Body of pancreas (tissue), 4 donors: ENCODE measurements around the gene CSKMT. TPM values are rescaled to one million over a fixed set of nuclear protein-coding genes. Genes with fewer than 3 reads are reported as not detected.
A peak's percentile ranks its signal among the peaks of the same experiment; 100 is the strongest.
"Not testable (repeated sequence)": the region's sequence is repeated elsewhere in the genome, so short reads cannot be mapped to it uniquely, and the experiment has no call there.

Experiments used
- ATAC-seq: fragments of 150-250 bp; one replicate; pipeline ENCODE4 v1.9.1; 2016
- DNase-seq, 4 donors: peaks; one replicate each; pipeline ENCODE4 v3.0.0-alpha.2; 2019
- H3K27ac ChIP-seq, 4 donors: fragments of 200-600 bp; sonication (generic); 1 replicate in 3 of 4; 2 replicates in 1 of 4; pipeline versions ENCODE4 v1.5.1 to v1.6.1; 2016 to 2019; ENCODE audit warnings: mild to moderate bottlenecking in 1 of 4, mixed read lengths in 1 of 4, moderate library complexity in 1 of 4
- H3K27me3 ChIP-seq, 2 donors: fragments of 200-600 bp; sonication (generic); one replicate each; pipeline ENCODE4 v1.6.0; 2016; ENCODE audit warnings: mild to moderate bottlenecking in 1 of 2
- H3K36me3 ChIP-seq, 2 donors: fragments of 200-600 bp; sonication (generic); replicated peaks in 1 of 2; 2 replicates each; pipeline ENCODE4 v1.5.1; 2016; ENCODE audit warnings: low read depth in 2 of 2; ENCODE audit not compliant: insufficient read depth in 1 of 2
- H3K4me1 ChIP-seq: fragments of 200-600 bp; sonication (generic); one replicate; pipeline ENCODE4 v1.6.0; 2016
- H3K4me3 ChIP-seq, 2 donors: fragments of 200-600 bp; sonication (generic); 1 replicate in 1 of 2; 2 replicates in 1 of 2; pipeline ENCODE4 v1.5.1; 2016 to 2019
- H3K9me3 ChIP-seq, 3 donors: fragments of 200-600 bp; sonication (generic); 1 replicate in 2 of 3; 2 replicates in 1 of 3; pipeline ENCODE4 v1.5.1; 2016
- CTCF ChIP-seq, 7 experiments: fragments of 450-650 bp in 4 of 7; fragments of 200-600 bp in 3 of 7; sonication (generic) in 3 of 7; IDR thresholded peaks; one replicate each; pipeline ENCODE4 v1.5.1; 2016 to 2019; ENCODE audit warnings: antibody characterized with exemption in 7 of 7
- POLR2A ChIP-seq, 3 donors: fragments of 450-650 bp; IDR thresholded peaks; one replicate each; pipeline ENCODE4 v1.6.1; 2016; ENCODE audit warnings: antibody characterized with exemption in 3 of 3, mild to moderate bottlenecking in 2 of 3
- WGBS, 2 donors: methylation state at CpG; one replicate each; pipeline ENCODE4 v1.1.5; 2017; 5-methylcytosine and 5-hydroxymethylcytosine counted together
- intact Hi-C: fragments of 100-400 bp; cut with DNase I; formaldehyde crosslinking; loops from one replicate; pipeline ENCODE4 v1.15.1; 2023
- total RNA-seq, 2 donors: library from RNA; depleted of rRNA; stranded (reverse); fragments of >200 nt; gene quantifications; one replicate each; pipeline ENCODE4 v1.1.0, GENCODE V29; 2016

CSKMT gene
- total RNA-seq, 2 donors from 2014 or later: 5.4 to 110 TPM

- DNase-seq (no peak), ATAC-seq (no peak)
- Histone ChIP-seq H3K36me3 (peaks cover 0 to 7% of the 10 kb centered on the region in 2 donors), H3K27ac (peak overlapping the region in 1 of 4 donors; percentile 92), H3K4me1 (peaks cover 48% of the 10 kb centered on the region), H3K27me3 (no peaks in the 10 kb centered on the region), H3K9me3 (no peaks in the 10 kb centered on the region), H3K4me3 (no peak overlapping the region)
- WGBS, 2 donors: 91 to 94% methylated on average over 10 to 21 of the region's 24 CpGs
- intact Hi-C loops: no loop called here
- TF ChIP-seq POLR2A (IDR thresholded peaks at IDR 0.05) (no peak), CTCF (IDR thresholded peaks at IDR 0.05) (no peak)
These were observed 16.7 kb upstream of the CSKMT start for GRCh38 chr11:62648185-62648966.

DNA sequence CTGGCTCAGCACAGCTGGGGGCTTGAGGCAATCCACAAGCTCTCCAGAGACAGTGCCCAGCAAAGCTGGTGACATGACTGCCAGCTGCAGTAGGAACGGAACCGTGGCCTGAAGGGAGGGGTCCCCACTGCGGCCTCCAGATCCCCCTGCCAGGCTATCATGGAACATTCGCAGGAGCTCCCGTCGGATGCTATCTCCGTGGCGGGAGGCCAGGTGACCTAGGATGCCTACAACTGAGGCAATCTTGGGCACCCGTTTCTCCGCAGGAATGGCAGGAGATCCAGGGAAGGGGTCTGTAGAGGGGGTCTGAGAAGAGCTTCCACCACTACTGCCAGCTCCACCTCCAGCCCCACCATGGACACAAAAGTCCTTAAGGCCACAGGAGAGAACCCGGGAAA is 16.1 kb upstream of the CSKMT start:
- TF ChIP-seq CTCF (IDR thresholded peaks at IDR 0.05): no peak
- TF ChIP-seq POLR2A (IDR thresholded peaks at IDR 0.05): no peak
- Histone ChIP-seq H3K27me3 (no peaks in the 10 kb centered on the region), H3K4me3 (no peak overlapping the region), H3K4me1 (peaks cover 48% of the 10 kb centered on the region), H3K9me3 (no peaks in the 10 kb centered on the region), H3K36me3 (peaks cover 0 to 7% of the 10 kb centered on the region in 2 donors), H3K27ac (no peak overlapping the region)
- intact Hi-C loops: no loop called here
- 90 to 100% methylated on average over 1 to 11 of the region's 11 CpGs for WGBS, 2 donors
- DNase-seq (peak in 1 of 4 donors; percentile 11), ATAC-seq (no peak)

DNA sequence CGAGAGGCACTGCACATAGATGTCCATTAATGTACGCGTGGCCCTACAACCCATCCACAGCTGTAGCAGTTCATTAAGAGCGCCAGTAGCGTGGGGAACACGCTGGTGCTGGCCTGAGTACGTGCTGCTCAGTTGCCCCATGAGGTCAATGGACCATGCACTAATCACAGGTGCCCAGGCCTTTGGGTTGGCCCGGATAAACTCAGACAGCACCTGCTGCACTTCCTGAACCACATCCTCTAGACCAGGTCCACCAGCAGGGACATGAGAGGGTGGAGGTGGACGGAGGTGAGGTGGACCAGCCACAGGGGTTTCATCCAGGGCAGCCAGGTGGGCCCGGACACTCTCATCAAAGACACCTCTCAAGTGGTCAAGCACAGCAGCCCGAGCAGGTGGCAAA is 15.6 kb upstream of the CSKMT start:
- DNase-seq (no peak), ATAC-seq (no peak)
- H3K36me3 ChIP-seq: peaks cover 0 to 7% of the 10 kb centered on the region in 2 donors
- no peak for TF ChIP-seq POLR2A (IDR thresholded peaks at IDR 0.05)
- H3K27ac ChIP-seq: no peak overlapping the region
- no peak overlapping the region for H3K4me3 ChIP-seq
- intact Hi-C loops: no loop called here
- no peaks in the 10 kb centered on the region for H3K27me3 ChIP-seq
- H3K9me3 ChIP-seq: no peaks in the 10 kb centered on the region
- WGBS, 2 donors: 87 to 88% methylated on average over 11 of the region's 11 CpGs
- H3K4me1 ChIP-seq: peaks cover 46% of the 10 kb centered on the region

GRCh38 chr11:62650283-62650682 is 14.8 kb upstream of the CSKMT start:
- ATAC-seq, intact Hi-C loops, DNase-seq, H3K27ac ChIP-seq, H3K4me3 ChIP-seq, H3K27me3 ChIP-seq, H3K36me3 ChIP-seq, H3K9me3 ChIP-seq: not testable (repeated sequence)
- H3K4me1 ChIP-seq: peaks cover 38% of the 10 kb centered on the region
- 89 to 90% methylated on average over 12 of the region's 12 CpGs for WGBS, 2 donors

- WGBS, 2 donors: 26 to 40% methylated on average over 13 to 16 of the region's 16 CpGs
- intact Hi-C loops: no loop called here
- TF ChIP-seq POLR2A (IDR thresholded peaks at IDR 0.05) (no peak), CTCF (IDR thresholded peaks at IDR 0.05) (no peak)
- H3K4me1 ChIP-seq: peaks cover 25% of the 10 kb centered on the region
- H3K36me3 ChIP-seq: peaks cover 0 to 7% of the 10 kb centered on the region in 2 donors
- H3K27me3 ChIP-seq: no peaks in the 10 kb centered on the region
- H3K4me3 ChIP-seq: peak overlapping the region; percentile 70 to 73
- peak overlapping the region; percentile 71 to 93 (median 86) for H3K27ac ChIP-seq
- ATAC-seq (no peak), DNase-seq (no peak)
- H3K9me3 ChIP-seq: no peaks in the 10 kb centered on the region
These were observed 12.7 kb upstream of the CSKMT start for GRCh38 chr11:62652161-62653006.
